H1 (cell line): ENCODE measurements around the gene TMEM238. TPM values are rescaled to one million over a fixed set of nuclear protein-coding genes. Genes with fewer than 3 reads are reported as not detected.
"Not testable (repeated sequence)": the region's sequence is repeated elsewhere in the genome, so short reads cannot be mapped to it uniquely, and the experiment has no call there.

Experiments
- CTCF ChIA-PET: fragments of 300-600 bp; sonication (Branson Sonifier 250); formaldehyde crosslinking; loops from one replicate; lab custom pipeline; 2021; ENCODE audit not compliant: partially characterized antibody; lab: Charles Lee
- POLR2A ChIA-PET: fragments of 300-600 bp; sonication (Branson Sonifier 250); formaldehyde crosslinking; loops from one replicate; lab custom pipeline; 2021; ENCODE audit warnings: inconsistent platforms; ENCODE audit not compliant: partially characterized antibody; lab: Charles Lee
- DNase-seq, 2 experiments: peaks; one replicate each; pipeline versions ENCODE4 v3.0.0 to v3.0.0-alpha.2; 2010 to 2022; ENCODE audit warnings: low spot score in 2 of 2, low read depth in 1 of 2, mixed read lengths in 1 of 2
- FAIRE-seq: peaks from 2 replicates; lab custom pipeline; 2011; peaks lifted over from hg19 to GRCh38; lab: Jason Lieb, UNC
- H2AFZ ChIP-seq: 2 replicates; pipeline ENCODE4 v1.8.1; 2012; ENCODE audit warnings: low read length, inconsistent platforms
- H2AK5ac ChIP-seq: 2 replicates; pipeline ENCODE4 v1.6.1; 2013; ENCODE audit warnings: low read depth, low read length
- H2BK120ac ChIP-seq: replicated peaks from 2 replicates; pipeline ENCODE3; 2013; ENCODE audit warnings: low read depth, low read length, inconsistent platforms
- H2BK12ac ChIP-seq: 2 replicates; pipeline ENCODE4 v1.6.1; 2013; ENCODE audit warnings: low read depth, low read length
- H2BK15ac ChIP-seq: 2 replicates; pipeline ENCODE4 v1.6.1; 2013; ENCODE audit warnings: low read length
- H2BK20ac ChIP-seq: 2 replicates; pipeline ENCODE4 v1.6.1; 2013; ENCODE audit warnings: low read length
- H2BK5ac ChIP-seq: 2 replicates; pipeline ENCODE4 v1.6.1; 2013; ENCODE audit warnings: low read depth, low read length
- H3K14ac ChIP-seq: 2 replicates; pipeline ENCODE4 v1.6.1; 2013; ENCODE audit warnings: inconsistent platforms; ENCODE audit not compliant: insufficient read length
- H3K18ac ChIP-seq: 2 replicates; pipeline ENCODE4 v1.6.1; 2013; ENCODE audit warnings: low read length; ENCODE audit errors: extremely low read depth
- H3K23ac ChIP-seq: 2 replicates; pipeline ENCODE4 v1.6.1; 2013; ENCODE audit warnings: inconsistent platforms; ENCODE audit not compliant: insufficient read length
- H3K23me2 ChIP-seq: 2 replicates; pipeline ENCODE4 v1.6.1; 2013; ENCODE audit warnings: low read depth, low read length
- H3K27ac ChIP-seq: 2 replicates; pipeline ENCODE4 v1.6.1; 2011; ENCODE audit warnings: low read depth, low read length, inconsistent platforms
- H3K27me3 ChIP-seq, 4 experiments: replicated peaks in 1 of 4; 1 replicate in 1 of 4; 2 replicates in 3 of 4; pipeline versions ENCODE4 v1.6.1 to v1.8.1; 2011 to 2013; ENCODE audit warnings: low read length in 3 of 4, mild to moderate bottlenecking in 3 of 4, inconsistent platforms in 2 of 4, mixed read lengths in 2 of 4, moderate library complexity in 1 of 4; ENCODE audit not compliant: control insufficient read depth in 3 of 4, insufficient read depth in 3 of 4; ENCODE audit errors: extremely low read depth in 1 of 4
- H3K36me3 ChIP-seq, 4 experiments: 2 replicates each; pipeline versions ENCODE4 v1.6.1 to v1.8.1; 2011 to 2013; ENCODE audit warnings: mild to moderate bottlenecking in 4 of 4, low read length in 3 of 4, moderate library complexity in 2 of 4, control low read depth in 1 of 4, inconsistent platforms in 1 of 4; ENCODE audit not compliant: insufficient read depth in 4 of 4, control insufficient read depth in 2 of 4
- H3K4ac ChIP-seq: replicated peaks from 2 replicates; pipeline ENCODE3; 2013; ENCODE audit warnings: low read length, low read depth, mixed read lengths, inconsistent platforms; ENCODE audit not compliant: insufficient read length
- H3K4me1 ChIP-seq, 4 experiments: replicated peaks in 1 of 4; 1 replicate in 1 of 4; 2 replicates in 3 of 4; pipeline versions ENCODE4 v1.6.1 to v1.8.1; 2011 to 2013; ENCODE audit warnings: low read length in 3 of 4, inconsistent platforms in 2 of 4, mixed read lengths in 1 of 4; ENCODE audit not compliant: insufficient read depth in 4 of 4, control insufficient read depth in 3 of 4
- H3K4me2 ChIP-seq, 2 experiments: 2 replicates each; pipeline versions ENCODE4 v1.6.1 to v1.8.1; 2011 to 2013; ENCODE audit warnings: low read depth in 2 of 2, low read length in 2 of 2, control low read depth in 1 of 2, inconsistent platforms in 1 of 2, mild to moderate bottlenecking in 1 of 2; ENCODE audit not compliant: insufficient read depth in 1 of 2
- H3K4me3 ChIP-seq, 4 experiments: fragments of 200-600, 300-600 bp in 1 of 4; sonication (generic), shearing (Covaris generic), sonication (Bioruptor Twin) in 1 of 4; 2 replicates each; pipeline versions ENCODE4 v1.5.1 to v1.8.1; 2011 to 2016; ENCODE audit warnings: low read length in 4 of 4, low read depth in 3 of 4, control low read depth in 2 of 4, inconsistent platforms in 2 of 4, mild to moderate bottlenecking in 2 of 4, mixed read lengths in 1 of 4, moderate library complexity in 1 of 4; ENCODE audit not compliant: insufficient read depth in 2 of 4; ENCODE audit errors: extremely low read depth in 1 of 4
- H3K56ac ChIP-seq: replicated peaks from 2 replicates; pipeline ENCODE3; 2013; ENCODE audit warnings: low read depth, mild to moderate bottlenecking, mixed read lengths, low read length, inconsistent platforms; ENCODE audit not compliant: insufficient read length
- H3K79me1 ChIP-seq: 2 replicates; pipeline ENCODE4 v1.6.1; 2013; ENCODE audit warnings: low read depth, low read length, control low read depth
- H3K79me2 ChIP-seq, 2 experiments: 2 replicates each; pipeline versions ENCODE4 v1.6.1 to v1.8.1; 2012 to 2013; ENCODE audit warnings: low read length in 2 of 2, mild to moderate bottlenecking in 2 of 2, inconsistent platforms in 1 of 2; ENCODE audit not compliant: insufficient read depth in 2 of 2, control insufficient read depth in 1 of 2
- H3K9ac ChIP-seq, 4 experiments: replicated peaks in 1 of 4; 1 replicate in 1 of 4; 2 replicates in 3 of 4; pipeline versions ENCODE4 v1.6.1 to v1.8.1; 2011 to 2013; ENCODE audit warnings: low read depth in 3 of 4, low read length in 3 of 4, control low read depth in 2 of 4, mild to moderate bottlenecking in 2 of 4, moderate library complexity in 2 of 4, inconsistent platforms in 1 of 4; ENCODE audit errors: extremely low read depth in 1 of 4
- H3K9me3 ChIP-seq, 2 experiments: 2 replicates each; pipeline versions ENCODE4 v1.6.1 to v1.8.1; 2012 to 2013; ENCODE audit warnings: mild to moderate bottlenecking in 2 of 2, moderate library complexity in 2 of 2, control low read depth in 1 of 2, inconsistent platforms in 1 of 2, low read depth in 1 of 2, low read length in 1 of 2, mixed read lengths in 1 of 2; ENCODE audit not compliant: insufficient read depth in 2 of 2
- H4K20me1 ChIP-seq, 2 experiments: replicated peaks in 1 of 2; 2 replicates each; pipeline versions ENCODE3 to v1.8.1; 2011 to 2013; ENCODE audit warnings: inconsistent platforms in 2 of 2, low read length in 2 of 2, mild to moderate bottlenecking in 1 of 2; ENCODE audit not compliant: insufficient read depth in 2 of 2, control insufficient read depth in 1 of 2
- H4K5ac ChIP-seq: 2 replicates; pipeline ENCODE4 v1.6.1; 2013; ENCODE audit warnings: low read length, low read depth, mixed read lengths, inconsistent platforms; ENCODE audit not compliant: insufficient read length
- H4K8ac ChIP-seq: 2 replicates; pipeline ENCODE4 v1.8.0; 2013; ENCODE audit warnings: mild to moderate bottlenecking, moderate library complexity, low read length, inconsistent platforms; ENCODE audit not compliant: insufficient read depth; ENCODE audit errors: extremely low read depth
- H4K91ac ChIP-seq: replicated peaks from 2 replicates; pipeline ENCODE3; 2013; ENCODE audit warnings: low read length, mixed read lengths, inconsistent platforms; ENCODE audit not compliant: insufficient read length
- WGBS, 2 experiments: shearing (Covaris generic) in 1 of 2; methylation state at CpG; one replicate each; pipeline versions ENCODE4 v1.1.6 to v1.1.7; 2013 to 2015; ENCODE audit warnings: low lambda C conversion rate in 2 of 2, mixed read lengths in 2 of 2, inconsistent platforms in 1 of 2, low coverage in 1 of 2, missing lambda C conversion rate in 1 of 2; ENCODE audit not compliant: insufficient replicate concordance in 2 of 2, insufficient coverage in 1 of 2, insufficient read length in 1 of 2; ENCODE audit errors: extremely low coverage in 1 of 2, missing lambda C conversion rate in 1 of 2; 5-methylcytosine and 5-hydroxymethylcytosine counted together
- polyA plus RNA-seq, 7 experiments: library from polyadenylated mRNA; depleted of rRNA in 3 of 7; stranded (reverse) in 5 of 7; unstranded in 2 of 7; fragments of >200 nt in 5 of 7; fragments of 200-250 nt in 2 of 7; gene quantifications; 1 replicate in 5 of 7; 2 replicates in 1 of 7; 4 replicates in 1 of 7; pipeline versions ENCODE4 v1.2.1 to v1.2.3, GENCODE V29; 2011 to 2013; ENCODE audit warnings: missing spikeins in 2 of 7, mixed read lengths in 2 of 7
- total RNA-seq: library from RNA; stranded (reverse); fragmentation: NEBNext Ultra II Directional; extraction: Animal tissue kit (Norgen Biotek cat#: 25700); gene quantifications from 2 replicates; pipeline ENCODE4 v1.2.1, GENCODE V29; 2021

TMEM238 gene
- total and polyA plus RNA-seq, 2 of the 8 experiments (the other 6 are each of a cell fraction or from before 2014, with no cell fraction given) = 0.53 to 3.8 TPM

DNA sequence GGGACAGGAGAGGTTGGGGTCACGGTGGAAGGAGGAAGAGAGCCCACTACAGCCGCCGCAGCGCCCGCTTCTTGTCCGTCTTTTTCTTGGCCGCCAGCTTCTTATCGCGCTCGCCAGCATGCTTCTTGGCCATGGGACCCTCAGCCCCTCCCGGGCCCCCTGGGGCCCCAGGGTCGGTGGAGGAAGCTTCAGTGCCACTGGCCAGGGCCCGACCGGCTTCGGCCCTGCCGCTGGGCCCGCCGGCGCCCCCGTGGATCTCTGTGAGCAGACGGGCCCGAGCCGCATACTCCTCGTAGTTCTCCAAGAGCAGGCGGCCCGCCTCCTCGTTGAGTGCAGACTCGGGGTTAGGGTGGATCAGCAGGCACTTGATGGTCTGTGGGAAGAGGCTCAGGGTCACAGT is 17.3 kb upstream of the TMEM238 start:
- H3K4me1 ChIP-seq, H4K91ac ChIP-seq, H2BK120ac ChIP-seq, H3K4me3 ChIP-seq, DNase-seq, H3K56ac ChIP-seq, H3K79me1 ChIP-seq, H2BK15ac ChIP-seq, H3K4me2 ChIP-seq, H2BK5ac ChIP-seq, H3K27ac ChIP-seq, H2BK12ac ChIP-seq, FAIRE-seq, H3K23me2 ChIP-seq, H4K8ac ChIP-seq, H2AFZ ChIP-seq, H4K5ac ChIP-seq, H3K27me3 ChIP-seq, H2BK20ac ChIP-seq, H3K9me3 ChIP-seq, H2AK5ac ChIP-seq, H3K4ac ChIP-seq, H3K14ac ChIP-seq, H3K18ac ChIP-seq, H3K9ac ChIP-seq, H3K23ac ChIP-seq: not testable (repeated sequence)
- peaks cover 4 to 23% of the 10 kb centered on the region in 2 experiments for H3K79me2 ChIP-seq
- CTCF ChIA-PET = interaction anchor here (0.9 to 5.6 kb wide), 3 partner anchors 12 to 38 kb away, joined by 3 to 39 read pairs (median 16); no protein-coding TSS in a partner anchor
- 83% methylated on average over 1 of the region's 28 CpGs; no CpG with 5 or more reads in 1 of the 2 experiments for WGBS, 2 experiments
- H4K20me1 ChIP-seq = peaks cover 33 to 38% of the 10 kb centered on the region in 2 experiments
- peaks cover 27 to 59% (median 47%) of the 10 kb centered on the region in 4 experiments for H3K36me3 ChIP-seq
- POLR2A ChIA-PET = interaction anchor here (1.1 to 34.6 kb wide), 9 partner anchors 7 to 260 kb away, joined by 3 to 874 read pairs (median 4); partner anchors contain the start of genes RPL28, SSC5D, TMEM238 and UBE2S
